Neural progenitor cell (in vitro differentiated cells): ENCODE results near the gene LOXHD1. TPM values are rescaled to one million over a fixed set of nuclear protein-coding genes. Genes with fewer than 3 reads are reported as not detected.
A peak's percentile ranks its signal among the peaks of the same experiment; 100 is the strongest.

Source experiments
- DNase-seq: peaks from one replicate; pipeline ENCODE4 v3.0.0-alpha.2; 2016; ENCODE audit warnings: low spot score
- H2AFZ ChIP-seq: fragments of 200-600 bp; sonication (generic); replicated peaks from 2 replicates; pipeline ENCODE4 v1.6.1; 2016; ENCODE audit warnings: antibody characterized with exemption
- H3F3A ChIP-seq: fragments of 200-600 bp; sonication (generic); 2 replicates; pipeline ENCODE4 v1.6.1; 2016; ENCODE audit warnings: antibody characterized with exemption, low read depth
- H3K27ac ChIP-seq: fragments of 200-600 bp; sonication (generic); 2 replicates; pipeline ENCODE4 v1.5.1; 2016; ENCODE audit warnings: mild to moderate bottlenecking
- H3K27me3 ChIP-seq: fragments of 200-600 bp; sonication (generic); 2 replicates; pipeline ENCODE4 v1.6.1; 2016; ENCODE audit warnings: mild to moderate bottlenecking, moderate library complexity
- H3K36me3 ChIP-seq: fragments of 200-600 bp; sonication (generic); 2 replicates; pipeline ENCODE4 v1.5.1; 2016
- H3K4me1 ChIP-seq: fragments of 200-600 bp; sonication (generic); 2 replicates; pipeline ENCODE4 v1.6.1; 2016; ENCODE audit warnings: mixed run types
- H3K4me2 ChIP-seq: fragments of 200-600 bp; sonication (generic); 2 replicates; pipeline ENCODE4 v1.6.1; 2016
- H3K4me3 ChIP-seq: fragments of 200-600 bp; sonication (generic); 2 replicates; pipeline ENCODE4 v1.5.1; 2016
- H3K79me2 ChIP-seq: fragments of 200-600 bp; sonication (generic); 2 replicates; pipeline ENCODE4 v1.6.1; 2016; ENCODE audit warnings: low read depth
- H3K9ac ChIP-seq: fragments of 200-600 bp; sonication (generic); 2 replicates; pipeline ENCODE4 v1.6.1; 2016
- H3K9me3 ChIP-seq: fragments of 200-600 bp; sonication (generic); 2 replicates; pipeline ENCODE4 v1.5.1; 2016; ENCODE audit warnings: low read depth
- H4K20me1 ChIP-seq: fragments of 200-600 bp; sonication (generic); 2 replicates; pipeline ENCODE4 v1.6.1; 2016; ENCODE audit warnings: low read depth
- H3K27ac Mint-ChIP-seq: 3 replicates; pipeline ENCODE4 v1.8.0; 2021; ENCODE audit warnings: mixed read lengths
- H3K27me3 Mint-ChIP-seq: 2 replicates; pipeline ENCODE4 v1.8.0; 2022; ENCODE audit warnings: low read depth, mild to moderate bottlenecking, inconsistent platforms, moderate library complexity, mixed read lengths; ENCODE audit not compliant: insufficient read depth
- H3K36me3 Mint-ChIP-seq: 3 replicates; pipeline ENCODE4 v1.8.0; 2021; ENCODE audit warnings: mixed read lengths
- H3K4me1 Mint-ChIP-seq: 3 replicates; pipeline ENCODE4 v1.8.0; 2021; ENCODE audit warnings: mixed read lengths
- H3K4me3 Mint-ChIP-seq: 3 replicates; pipeline ENCODE4 v1.8.0; 2021; ENCODE audit warnings: mild to moderate bottlenecking, moderate library complexity, mixed read lengths
- H3K9me3 Mint-ChIP-seq: 3 replicates; pipeline ENCODE4 v1.8.0; 2020; ENCODE audit warnings: mixed read lengths
- CTCF ChIP-seq: fragments of 200-600 bp; sonication (generic); IDR thresholded peaks from 2 replicates; pipeline ENCODE4 v1.5.1; 2017; ENCODE audit warnings: antibody characterized with exemption, mild to moderate bottlenecking
- EZH2 ChIP-seq: fragments of 200-600 bp; sonication (generic); IDR thresholded peaks from 2 replicates; pipeline ENCODE4 v1.6.1; 2017; ENCODE audit warnings: antibody characterized with exemption, mild to moderate bottlenecking, moderate library complexity
- EZH2phosphoT487 ChIP-seq: fragments of 200-600 bp; sonication (generic); IDR thresholded peaks from 2 replicates; pipeline ENCODE4 v1.6.1; 2017; ENCODE audit warnings: antibody characterized with exemption
- total RNA-seq: library from RNA; depleted of rRNA; stranded (reverse); fragments of >200 nt; gene quantifications from 2 replicates; pipeline ENCODE4 v1.2.3, GENCODE V29; 2015; ENCODE audit warnings: low replicate concordance

The LOXHD1 gene
- total RNA-seq, 1 donor from 2014 or later: not detected

- Histone ChIP-seq H3K36me3 (no peaks in the 10 kb centered on the region), H3K27me3 (no peaks in the 10 kb centered on the region), H3K4me3 (no peak overlapping the region), H3K4me1 (peaks cover 6% of the 10 kb centered on the region), H3F3A (no peaks in the 10 kb centered on the region), H3K4me2 (no peak overlapping the region), H2AFZ (peak overlapping the region; percentile 79), H3K9me3 (no peaks in the 10 kb centered on the region), H3K79me2 (no peaks in the 10 kb centered on the region), H4K20me1 (no peaks in the 10 kb centered on the region), H3K9ac (no peak overlapping the region), H3K27ac (no peak overlapping the region)
- no peak for DNase-seq
- TF ChIP-seq EZH2: no peak
- TF ChIP-seq EZH2phosphoT487: no peak
- TF ChIP-seq CTCF: no peak
- H3K27me3 Mint-ChIP-seq: peaks cover 6% of the 10 kb centered on the region
- H3K4me3 Mint-ChIP-seq: no peak overlapping the region
- no peaks in the 10 kb centered on the region for H3K4me1 Mint-ChIP-seq
- H3K9me3 Mint-ChIP-seq: no peaks in the 10 kb centered on the region
- H3K27ac Mint-ChIP-seq: no peak overlapping the region
- no peaks in the 10 kb centered on the region for H3K36me3 Mint-ChIP-seq
Observed at GRCh38 chr18:46623541-46623940, 33.5 kb downstream of the LOXHD1 start.

GRCh38 chr18:46622999-46623398 is 34.0 kb downstream of the LOXHD1 start:
- H3K27me3 Mint-ChIP-seq: peaks cover 6% of the 10 kb centered on the region
- no peak overlapping the region for H3K27ac ChIP-seq
- H3F3A ChIP-seq: no peaks in the 10 kb centered on the region
- no peak overlapping the region for H3K4me2 ChIP-seq
- no peaks in the 10 kb centered on the region for H4K20me1 ChIP-seq
- no peak overlapping the region for H3K4me3 Mint-ChIP-seq
- no peaks in the 10 kb centered on the region for H3K79me2 ChIP-seq
- no peaks in the 10 kb centered on the region for H3K36me3 Mint-ChIP-seq
- no peaks in the 10 kb centered on the region for H3K36me3 ChIP-seq
- DNase-seq: no peak
- no peak overlapping the region for H3K9ac ChIP-seq
- TF ChIP-seq EZH2phosphoT487 (no peak), CTCF (no peak), EZH2 (no peak)
- H3K27me3 ChIP-seq: no peaks in the 10 kb centered on the region
- no peaks in the 10 kb centered on the region for H3K9me3 Mint-ChIP-seq
- H2AFZ ChIP-seq: peak overlapping the region; percentile 79
- H3K4me1 Mint-ChIP-seq: no peaks in the 10 kb centered on the region
- no peaks in the 10 kb centered on the region for H3K9me3 ChIP-seq
- no peak overlapping the region for H3K4me3 ChIP-seq
- no peak overlapping the region for H3K27ac Mint-ChIP-seq
- H3K4me1 ChIP-seq: peaks cover 6% of the 10 kb centered on the region

GRCh38 chr18:46622451-46622850 is 34.6 kb downstream of the LOXHD1 start:
- Histone ChIP-seq H3K4me1 (peaks cover 6% of the 10 kb centered on the region), H3K9me3 (no peaks in the 10 kb centered on the region), H3K27ac (no peak overlapping the region), H4K20me1 (no peaks in the 10 kb centered on the region), H3K36me3 (no peaks in the 10 kb centered on the region), H3K4me2 (no peak overlapping the region), H3K4me3 (no peak overlapping the region), H3F3A (no peaks in the 10 kb centered on the region), H2AFZ (no peak overlapping the region), H3K79me2 (no peaks in the 10 kb centered on the region), H3K27me3 (no peaks in the 10 kb centered on the region), H3K9ac (no peak overlapping the region)
- Mint-ChIP-seq H3K27ac (no peak overlapping the region), H3K36me3 (no peaks in the 10 kb centered on the region), H3K9me3 (no peaks in the 10 kb centered on the region), H3K27me3 (peaks cover 10% of the 10 kb centered on the region), H3K4me3 (no peak overlapping the region), H3K4me1 (no peaks in the 10 kb centered on the region)
- TF ChIP-seq EZH2 (no peak), EZH2phosphoT487 (no peak), CTCF (no peak)
- DNase-seq: no peak

GRCh38 chr18:46621871-46622270 is 35.1 kb downstream of the LOXHD1 start:
- Histone ChIP-seq H3K4me2 (no peak overlapping the region), H3F3A (no peaks in the 10 kb centered on the region), H3K79me2 (no peaks in the 10 kb centered on the region), H3K27me3 (no peaks in the 10 kb centered on the region), H3K27ac (no peak overlapping the region), H2AFZ (no peak overlapping the region), H3K9me3 (no peaks in the 10 kb centered on the region), H3K9ac (no peak overlapping the region), H3K36me3 (no peaks in the 10 kb centered on the region), H4K20me1 (no peaks in the 10 kb centered on the region), H3K4me1 (peaks cover 6% of the 10 kb centered on the region), H3K4me3 (no peak overlapping the region)
- no peak for TF ChIP-seq EZH2
- no peak for TF ChIP-seq CTCF
- TF ChIP-seq EZH2phosphoT487: no peak
- no peaks in the 10 kb centered on the region for H3K36me3 Mint-ChIP-seq
- no peak for DNase-seq
- no peak overlapping the region for H3K27ac Mint-ChIP-seq
- H3K9me3 Mint-ChIP-seq: no peaks in the 10 kb centered on the region
- H3K4me1 Mint-ChIP-seq: no peaks in the 10 kb centered on the region
- H3K4me3 Mint-ChIP-seq: no peak overlapping the region
- H3K27me3 Mint-ChIP-seq: peaks cover 10% of the 10 kb centered on the region
